CD14-positive monocyte (primary cell): ENCODE results near the gene C6orf132. TPM values are rescaled to one million over a fixed set of nuclear protein-coding genes. Genes with fewer than 3 reads are reported as not detected.

ENCODE experiments used
- DNase-seq, 3 donors: peaks; one replicate each; pipeline ENCODE4 v3.0.0-alpha.2; 2011 to 2022
- H2AFZ ChIP-seq: 2 replicates; pipeline ENCODE4 v1.6.0; 2012; ENCODE audit warnings: mild to moderate bottlenecking, low read depth, low read length, inconsistent platforms; ENCODE audit not compliant: insufficient read depth, poor library complexity, severe bottlenecking
- H3K27ac ChIP-seq, 2 donors: 1 replicate in 1 of 2; 2 replicates in 1 of 2; pipeline ENCODE4 v1.5.1; 2012 to 2013; ENCODE audit warnings: low read length in 2 of 2, control low read depth in 1 of 2, inconsistent platforms in 1 of 2, low read depth in 1 of 2, mild to moderate bottlenecking in 1 of 2
- H3K27me3 ChIP-seq, 2 donors: one replicate each; pipeline versions ENCODE4 v1.6.0 to v1.6.1; 2011 to 2013; ENCODE audit warnings: low read length in 2 of 2; ENCODE audit not compliant: control insufficient read depth in 2 of 2, insufficient read depth in 2 of 2
- H3K36me3 ChIP-seq, 2 donors: replicated peaks in 1 of 2; 1 replicate in 1 of 2; 2 replicates in 1 of 2; pipeline versions ENCODE4 v1.5.1 to v1.6.1; 2012 to 2013; ENCODE audit warnings: low read length in 2 of 2, control low read depth in 1 of 2, inconsistent platforms in 1 of 2, mild to moderate bottlenecking in 1 of 2; ENCODE audit not compliant: insufficient read depth in 2 of 2, control insufficient read depth in 1 of 2
- H3K4me1 ChIP-seq, 2 donors: 1 replicate in 1 of 2; 2 replicates in 1 of 2; pipeline versions ENCODE4 v1.5.1 to v1.6.1; 2012 to 2013; ENCODE audit warnings: low read length in 2 of 2, control low read depth in 1 of 2, inconsistent platforms in 1 of 2, mild to moderate bottlenecking in 1 of 2, moderate library complexity in 1 of 2; ENCODE audit not compliant: insufficient read depth in 2 of 2, control insufficient read depth in 1 of 2
- H3K4me2 ChIP-seq: replicated peaks from 2 replicates; pipeline ENCODE3; 2012; ENCODE audit warnings: low read length, moderate library complexity, mild to moderate bottlenecking; ENCODE audit not compliant: poor library complexity, severe bottlenecking; ENCODE audit errors: extremely low read depth
- H3K4me3 ChIP-seq, 3 experiments: fragments of 200-600 bp in 1 of 3; sonication (generic) in 1 of 3; replicated peaks in 1 of 3; 1 replicate in 2 of 3; 2 replicates in 1 of 3; pipeline ENCODE4 v1.5.1; 2011 to 2013; ENCODE audit warnings: low read length in 3 of 3, mild to moderate bottlenecking in 3 of 3, control low read depth in 2 of 3, low read depth in 2 of 3, inconsistent platforms in 1 of 3, moderate library complexity in 1 of 3
- H3K79me2 ChIP-seq: 2 replicates; pipeline ENCODE4 v1.6.0; 2012; ENCODE audit warnings: mild to moderate bottlenecking, control low read depth, inconsistent platforms, low read length, moderate library complexity; ENCODE audit not compliant: insufficient read depth
- H3K9ac ChIP-seq: 2 replicates; pipeline ENCODE4 v1.6.0; 2017; ENCODE audit warnings: low read length, mild to moderate bottlenecking; ENCODE audit not compliant: insufficient read depth, poor library complexity, severe bottlenecking
- H3K9me3 ChIP-seq, 2 donors: replicated peaks in 1 of 2; 1 replicate in 1 of 2; 2 replicates in 1 of 2; pipeline versions ENCODE4 v1.5.1 to v1.6.1; 2012 to 2013; ENCODE audit warnings: low read length in 2 of 2, control low read depth in 1 of 2; ENCODE audit not compliant: control insufficient read depth in 1 of 2, insufficient read depth in 1 of 2
- H4K20me1 ChIP-seq: 2 replicates; pipeline ENCODE4 v1.6.0; 2012; ENCODE audit warnings: mild to moderate bottlenecking, low read length, control low read depth, moderate library complexity; ENCODE audit not compliant: insufficient read depth
- H3K27ac Mint-ChIP-seq, 7 donors: one replicate each; pipeline ENCODE4 v1.8.0; 2020; ENCODE audit warnings: mild to moderate bottlenecking in 7 of 7, mixed read lengths in 7 of 7, moderate library complexity in 6 of 7, inconsistent platforms in 2 of 7
- H3K27me3 Mint-ChIP-seq, 3 donors: one replicate each; pipeline ENCODE4 v1.8.0; 2021 to 2022; ENCODE audit warnings: low read depth in 3 of 3, mild to moderate bottlenecking in 3 of 3, mixed read lengths in 3 of 3, moderate library complexity in 3 of 3, inconsistent platforms in 1 of 3
- H3K36me3 Mint-ChIP-seq, 2 donors: one replicate each; pipeline ENCODE4 v1.8.0; 2020; ENCODE audit warnings: mixed read lengths in 2 of 2, inconsistent platforms in 1 of 2, mild to moderate bottlenecking in 1 of 2
- H3K4me1 Mint-ChIP-seq: one replicate; pipeline ENCODE4 v1.8.0; 2020; ENCODE audit warnings: mild to moderate bottlenecking, mixed read lengths
- H3K4me3 Mint-ChIP-seq, 2 donors: one replicate each; pipeline ENCODE4 v1.8.0; 2020; ENCODE audit warnings: mild to moderate bottlenecking in 2 of 2, mixed read lengths in 2 of 2, moderate library complexity in 1 of 2
- H3K9me3 Mint-ChIP-seq, 7 donors: one replicate each; pipeline ENCODE4 v1.8.0; 2020 to 2022; ENCODE audit warnings: mixed read lengths in 7 of 7, mild to moderate bottlenecking in 6 of 7, moderate library complexity in 6 of 7, inconsistent platforms in 2 of 7
- CTCF ChIP-seq: fragments of 200-600 bp; IDR thresholded peaks from one replicate; pipeline ENCODE4 v1.8.0; 2022; ENCODE audit warnings: antibody characterized with exemption, mild to moderate bottlenecking
- WGBS: methylation state at CpG from one replicate; pipeline ENCODE4 v1.1.5; 2013; ENCODE audit warnings: missing lambda C conversion rate; ENCODE audit not compliant: insufficient coverage; 5-methylcytosine and 5-hydroxymethylcytosine counted together
- intact Hi-C, 2 donors: fragments of 100-400 bp; cut with micrococcal nuclease; formaldehyde crosslinking; loops; one replicate each; pipeline versions ENCODE4 v1.15.0 to v1.15.1; 2023
- polyA plus RNA-seq, 3 donors: library from polyadenylated mRNA; depleted of rRNA in 1 of 3; unstranded in 2 of 3; stranded (reverse) in 1 of 3; fragments of 300-500 nt in 2 of 3; fragments of >200 nt in 1 of 3; fragmentation: Illumina TruSeq in 2 of 3; gene quantifications; 1 replicate in 2 of 3; 2 replicates in 1 of 3; pipeline ENCODE4 v1.2.3, GENCODE V29; 2012 to 2021

The C6orf132 gene
- polyA plus RNA-seq, 3 donors: not detected

- no peaks in the 10 kb centered on the region for H3K36me3 Mint-ChIP-seq
- peak overlapping the region in 1 of 7 donors; percentile 71 for H3K27ac Mint-ChIP-seq
- H3K4me2 ChIP-seq: peak overlapping the region; percentile 82
- no peaks in the 10 kb centered on the region for H3K9me3 ChIP-seq
- peak overlapping the region; percentile 61 for H3K9ac ChIP-seq
- H2AFZ ChIP-seq: peak overlapping the region; percentile 90
- H3K27me3 ChIP-seq: peaks cover 0 to 11% of the 10 kb centered on the region in 2 donors
- H4K20me1 ChIP-seq: no peaks in the 10 kb centered on the region
- TF ChIP-seq CTCF: peak; percentile 98
- H3K4me3 ChIP-seq: peak overlapping the region; percentile 21 to 76 (median 29)
- peaks cover 9 to 14% of the 10 kb centered on the region in 2 donors for H3K4me1 ChIP-seq
- no peaks in the 10 kb centered on the region for H3K79me2 ChIP-seq
- intact Hi-C loops: no loop called here
- peaks cover 8 to 26% (median 17%) of the 10 kb centered on the region in 3 donors for H3K27me3 Mint-ChIP-seq
- H3K36me3 ChIP-seq: no peaks in the 10 kb centered on the region
- DNase-seq: peak; percentile 53 to 59 (median 58)
- H3K27ac ChIP-seq: no peak overlapping the region
- WGBS: under 1% methylated on average over 61 of the region's 66 CpGs
- peaks cover 9% of the 10 kb centered on the region for H3K4me1 Mint-ChIP-seq
- H3K9me3 Mint-ChIP-seq: peaks cover 0 to 2% (median 0%) of the 10 kb centered on the region in 7 donors
- peak overlapping the region; percentile 68 to 79 for H3K4me3 Mint-ChIP-seq
Observed at GRCh38 chr6:42104095-42104803, 38.2 kb downstream of the C6orf132 start.

DNA sequence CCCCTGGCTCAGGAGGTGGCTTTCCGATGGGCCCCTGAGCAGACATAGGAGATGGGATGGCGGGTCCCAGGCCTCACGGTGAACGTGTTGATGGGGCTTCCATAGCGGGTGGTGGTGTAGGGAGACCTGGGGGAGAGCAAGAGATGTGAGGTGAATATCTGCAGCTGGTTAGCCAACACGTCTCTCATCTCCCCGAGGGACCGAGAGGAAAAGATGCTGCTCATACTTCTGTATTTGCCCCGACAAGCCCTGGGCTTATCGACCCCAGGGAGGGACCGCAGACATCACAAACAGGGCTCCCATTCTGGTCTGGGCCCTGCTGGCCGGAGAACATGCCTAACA lies 38.7 kb downstream of the C6orf132 start:
- 92% methylated on average over 11 of the region's 12 CpGs for WGBS
- H3K9ac ChIP-seq: peak overlapping the region; percentile 61
- DNase-seq: no peak

More for the DNA sequence above, 38.7 kb downstream of the C6orf132 start:
- Mint-ChIP-seq H3K4me3 (peak overlapping the region; percentile 60 to 79), H3K36me3 (no peaks in the 10 kb centered on the region), H3K9me3 (peaks cover 0 to 2% (median 0%) of the 10 kb centered on the region in 7 donors), H3K4me1 (peaks cover 9% of the 10 kb centered on the region), H3K27ac (no peak overlapping the region), H3K27me3 (peaks cover 8 to 27% (median 13%) of the 10 kb centered on the region in 3 donors)
- Histone ChIP-seq H3K4me1 (peaks cover 9 to 14% of the 10 kb centered on the region in 2 donors), H4K20me1 (no peaks in the 10 kb centered on the region), H2AFZ (peak overlapping the region; percentile 90), H3K27ac (no peak overlapping the region), H3K27me3 (peaks cover 0 to 11% of the 10 kb centered on the region in 2 donors), H3K36me3 (no peaks in the 10 kb centered on the region), H3K4me3 (peak overlapping the region in 1 of 3 experiments; percentile 76), H3K79me2 (no peaks in the 10 kb centered on the region), H3K4me2 (peak overlapping the region; percentile 82), H3K9me3 (no peaks in the 10 kb centered on the region)
- intact Hi-C loops: no loop called here
- no peak for TF ChIP-seq CTCF
